ENCODE data around the gene COMMD1. TPM values are rescaled to one million over a fixed set of nuclear protein-coding genes. Genes with fewer than 3 reads are reported as not detected.

Gene COMMD1
- total and polyA plus RNA-seq, 10 donors = 23.9 to 40.1 (median 35.0) TPM

DNA sequence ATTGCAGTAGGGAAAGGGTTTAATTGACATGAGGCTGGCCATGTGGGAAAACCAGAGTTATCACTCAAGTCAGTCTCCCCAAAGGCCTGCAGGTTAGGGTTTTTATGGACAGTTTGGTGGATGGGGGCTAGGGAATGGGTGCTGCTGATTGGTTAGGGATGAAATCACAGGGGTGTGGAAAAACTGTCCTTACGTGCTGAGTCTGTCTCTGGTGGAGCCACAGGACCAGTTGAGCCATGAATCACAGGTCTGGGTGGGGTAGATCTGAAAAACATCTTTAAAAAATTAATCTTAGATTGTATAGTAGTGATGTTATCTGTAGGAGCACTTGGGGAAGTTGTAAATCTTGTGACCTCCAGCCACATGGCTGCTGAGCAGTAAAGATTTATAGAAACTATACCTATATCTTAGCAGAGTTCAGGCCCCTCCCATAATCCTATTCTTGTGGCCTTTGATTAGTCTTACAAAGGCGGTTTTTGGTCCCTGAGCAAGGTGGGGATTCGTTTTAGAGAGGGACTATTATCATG, 139.6 kb downstream of the COMMD1 start:
- Histone ChIP-seq H3K4me1 (peaks cover 0 to 11% (median under 1%) of the 10 kb centered on the region in 6 donors), H3K27me3 (replicated peaks in 1 of 7) (no peaks in the 10 kb centered on the region), H3K27ac (no peak overlapping the region), H3K36me3 (peaks cover 0 to 6% (median 0%) of the 10 kb centered on the region in 6 donors), H3K9me3 (peaks cover 0 to 25% (median 12%) of the 10 kb centered on the region in 8 donors), H3K4me3 (no peak overlapping the region)
- intact Hi-C loops (cut with DNase I; ENCODE audit: low total_unique reads) = no loop called here
- DNase-seq = no peak
- TF ChIP-seq POLR2A (IDR thresholded peaks at IDR 0.05) (no peak), POLR2AphosphoS5 (IDR thresholded peaks at IDR 0.05) (no peak)
- TF ChIP-seq, protein P1, sequence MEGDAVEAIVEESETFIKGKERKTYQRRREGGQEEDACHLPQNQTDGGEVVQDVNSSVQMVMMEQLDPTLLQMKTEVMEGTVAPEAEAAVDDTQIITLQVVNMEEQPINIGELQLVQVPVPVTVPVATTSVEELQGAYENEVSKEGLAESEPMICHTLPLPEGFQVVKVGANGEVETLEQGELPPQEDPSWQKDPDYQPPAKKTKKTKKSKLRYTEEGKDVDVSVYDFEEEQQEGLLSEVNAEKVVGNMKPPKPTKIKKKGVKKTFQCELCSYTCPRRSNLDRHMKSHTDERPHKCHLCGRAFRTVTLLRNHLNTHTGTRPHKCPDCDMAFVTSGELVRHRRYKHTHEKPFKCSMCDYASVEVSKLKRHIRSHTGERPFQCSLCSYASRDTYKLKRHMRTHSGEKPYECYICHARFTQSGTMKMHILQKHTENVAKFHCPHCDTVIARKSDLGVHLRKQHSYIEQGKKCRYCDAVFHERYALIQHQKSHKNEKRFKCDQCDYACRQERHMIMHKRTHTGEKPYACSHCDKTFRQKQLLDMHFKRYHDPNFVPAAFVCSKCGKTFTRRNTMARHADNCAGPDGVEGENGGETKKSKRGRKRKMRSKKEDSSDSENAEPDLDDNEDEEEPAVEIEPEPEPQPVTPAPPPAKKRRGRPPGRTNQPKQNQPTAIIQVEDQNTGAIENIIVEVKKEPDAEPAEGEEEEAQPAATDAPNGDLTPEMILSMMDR (IDR thresholded peaks at IDR 0.05 in 8 of 11, conservative IDR thresholded peaks at IDR 0.05 in 3 of 11) = no peak
- 87 to 96% (median 90%) methylated on average over 3 of the region's 3 CpGs for WGBS, 5 donors

DNA sequence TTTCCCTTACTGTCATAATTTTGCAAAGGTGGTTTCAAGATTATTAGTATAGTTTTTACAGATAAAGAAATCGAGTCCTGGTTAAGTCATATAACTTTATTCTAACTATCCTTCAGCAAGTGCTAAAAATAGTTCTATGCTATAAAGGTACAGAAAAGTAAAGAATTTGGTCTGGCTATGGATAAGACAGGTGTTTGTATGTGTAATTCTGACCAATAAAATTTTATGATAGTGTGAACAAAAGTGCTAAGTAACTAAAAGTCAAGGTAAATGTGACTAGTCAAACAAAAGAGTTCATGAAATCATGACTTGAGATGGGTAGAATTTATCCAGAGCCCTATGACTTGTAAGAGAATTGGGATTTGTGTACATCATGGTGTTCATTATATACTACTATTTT, 140.7 kb downstream of the COMMD1 start:
- no peak for DNase-seq
- WGBS, 5 donors = 93 to 98% (median 94%) methylated on average over 1 of the region's 1 CpG
- peaks cover 0 to 6% (median 0%) of the 10 kb centered on the region in 6 donors for H3K36me3 ChIP-seq
- H3K4me1 ChIP-seq = peaks cover 0 to under 1% (median 0%) of the 10 kb centered on the region in 6 donors
- no peaks in the 10 kb centered on the region for H3K27me3 ChIP-seq (replicated peaks in 1 of 7)
- H3K9me3 ChIP-seq = peaks cover 0 to 25% (median 12%) of the 10 kb centered on the region in 8 donors
- intact Hi-C loops (cut with DNase I; ENCODE audit: low total_unique reads) = no loop called here
- H3K27ac ChIP-seq = no peak overlapping the region
- no peak overlapping the region for H3K4me3 ChIP-seq
- no peak for TF ChIP-seq POLR2A (IDR thresholded peaks at IDR 0.05)

DNA sequence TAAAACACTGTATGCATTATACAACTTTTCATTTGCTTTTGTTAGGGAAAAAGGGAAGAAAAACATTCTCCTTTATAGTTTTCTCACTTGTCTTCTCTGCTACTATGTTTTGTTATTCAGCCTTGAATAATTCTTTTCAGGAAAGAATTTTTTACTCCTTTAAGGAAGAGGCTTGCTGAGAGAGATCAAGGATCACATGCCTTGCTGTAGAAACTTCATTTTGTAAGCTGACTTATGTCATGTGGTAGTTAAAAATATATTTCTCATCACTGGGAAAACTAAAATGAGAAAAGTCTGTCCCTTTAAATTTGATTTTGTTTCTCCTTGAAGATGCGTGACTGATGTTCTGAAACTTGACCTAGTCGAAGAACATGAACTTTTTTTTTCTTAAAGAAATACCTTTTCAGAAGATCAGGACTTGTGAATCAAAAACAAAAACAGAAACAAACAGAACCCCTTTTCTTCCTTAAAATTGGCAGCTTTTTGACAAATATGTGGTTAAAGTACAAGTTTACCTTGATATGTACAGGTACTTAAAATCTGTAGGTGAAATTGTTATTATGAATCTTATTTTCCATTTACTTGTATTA, 145.1 kb downstream of the COMMD1 start:
- no peak for DNase-seq
- Histone ChIP-seq H3K9me3 (peaks cover 0 to under 1% (median 0%) of the 10 kb centered on the region in 8 donors), H3K27ac (no peak overlapping the region), H3K4me1 (no peaks in the 10 kb centered on the region), H3K4me3 (no peak overlapping the region), H3K36me3 (no peaks in the 10 kb centered on the region), H3K27me3 (replicated peaks in 1 of 7) (no peaks in the 10 kb centered on the region)
- WGBS, 5 donors = 63 to 76% (median 65%) methylated on average over 2 of the region's 2 CpGs
- TF ChIP-seq POLR2AphosphoS5 (IDR thresholded peaks at IDR 0.05) (no peak), POLR2A (IDR thresholded peaks at IDR 0.05) (no peak)
- TF ChIP-seq, protein P1 (IDR thresholded peaks at IDR 0.05 in 8 of 11, conservative IDR thresholded peaks at IDR 0.05 in 3 of 11) = no peak
- intact Hi-C loops (cut with DNase I; ENCODE audit: low total_unique reads) = no loop called here

DNA sequence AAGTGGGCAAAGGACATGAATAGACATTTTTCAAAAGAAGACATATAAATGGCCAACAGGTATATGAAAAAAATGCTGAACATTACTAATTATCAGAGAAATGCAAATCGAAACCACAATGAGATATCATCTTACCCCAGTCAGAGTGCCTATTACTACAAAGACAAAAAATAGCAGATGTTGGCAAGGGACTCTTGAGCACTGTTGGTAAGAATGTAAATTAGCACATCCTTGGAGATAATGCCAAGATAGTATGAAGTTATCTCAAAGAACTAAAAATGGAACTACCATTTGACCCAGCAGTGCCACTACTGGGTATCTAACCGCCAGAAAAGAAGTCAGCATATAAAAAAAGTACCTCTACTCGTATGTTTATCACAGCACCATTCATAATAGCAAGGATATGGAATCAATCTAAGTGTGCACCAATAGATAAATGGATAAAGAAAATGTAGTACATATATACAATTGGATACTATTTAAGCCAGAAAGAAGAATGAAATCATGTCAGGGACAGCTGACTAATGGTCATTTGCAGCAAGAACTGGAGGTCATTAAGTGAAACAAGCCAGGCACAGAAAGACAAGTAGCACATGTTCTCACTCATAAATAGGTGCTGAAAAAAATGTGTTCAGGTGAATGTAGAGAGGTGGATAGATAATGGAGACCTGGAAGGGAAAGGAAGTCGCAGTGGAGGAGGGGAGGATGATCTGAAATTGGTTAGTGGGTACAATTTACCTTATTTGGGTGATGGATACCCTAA, 148.7 kb downstream of the COMMD1 start:
- Histone ChIP-seq H3K27ac (no peak overlapping the region), H3K4me3 (no peak overlapping the region), H3K9me3 (no peaks in the 10 kb centered on the region), H3K27me3 (replicated peaks in 1 of 7) (no peaks in the 10 kb centered on the region), H3K4me1 (no peaks in the 10 kb centered on the region), H3K36me3 (peaks cover 0 to 9% (median 0%) of the 10 kb centered on the region in 6 donors)
- no peak for TF ChIP-seq POLR2AphosphoS5 (IDR thresholded peaks at IDR 0.05)
- TF ChIP-seq, protein P1 (IDR thresholded peaks at IDR 0.05 in 8 of 11, conservative IDR thresholded peaks at IDR 0.05 in 3 of 11) = no peak
- TF ChIP-seq POLR2A (IDR thresholded peaks at IDR 0.05) = no peak
- intact Hi-C loops (cut with DNase I; ENCODE audit: low total_unique reads) = no loop called here
- DNase-seq = no peak
- WGBS, 5 donors = 82 to 91% (median 90%) methylated on average over 4 of the region's 4 CpGs
